NCI-H2196 (cell line): ENCODE results near the gene AIPL1.
A peak's percentile ranks its signal among the peaks of the same experiment; 100 is the strongest.

Source experiments
- DNase-seq: peaks from one replicate; lab custom pipeline; 2025; ENCODE audit not compliant: unreplicated experiment; lab: John Stamatoyannopoulos, UW

Gene AIPL1

GRCh38 chr17:6450926-6451832, 16.3 kb upstream of the AIPL1 start:
- no peak for DNase-seq

- DNase-seq, result no peak
Measured at GRCh38 chr17:6449307-6449706, 14.4 kb upstream of the AIPL1 start.

- DNase-seq, result no peak
Measured at GRCh38 chr17:6448473-6448872, 13.6 kb upstream of the AIPL1 start.

GRCh38 chr17:6446516-6447100, 11.7 kb upstream of the AIPL1 start:
- no peak for DNase-seq

- no peak for DNase-seq
Measured at GRCh38 chr17:6444571-6445335, 9.8 kb upstream of the AIPL1 start.

GRCh38 chr17:6443692-6444570, 9.0 kb upstream of the AIPL1 start, which contains the start of gene PIMREG:
PIMREG (plus strand) TSS chr17:6444455; CDS start chr17:6445111, 656 bp downstream.
- peak; percentile 89 for DNase-seq

- no peak for DNase-seq
Measured at GRCh38 chr17:6442775-6443174, 7.9 kb upstream of the AIPL1 start.

GRCh38 chr17:6439951-6440350, 5.0 kb upstream of the AIPL1 start:
- DNase-seq, result peak; percentile 2

- DNase-seq, result no peak
Measured at GRCh38 chr17:6437956-6438355, 3.0 kb upstream of the AIPL1 start.

- DNase-seq, result no peak
Measured at GRCh38 chr17:6437466-6437865, 2.5 kb upstream of the AIPL1 start.

GRCh38 chr17:6435968-6436367, 1.0 kb upstream of the AIPL1 start:
- DNase-seq, result peak; percentile 46

GRCh38 chr17:6430769-6431168, 4.2 kb downstream of the AIPL1 start:
- no peak for DNase-seq

- DNase-seq, result no peak
Measured at GRCh38 chr17:6429266-6429665, 5.7 kb downstream of the AIPL1 start.

- no peak for DNase-seq
Measured at GRCh38 chr17:6428207-6428965, 6.5 kb downstream of the AIPL1 start.

GRCh38 chr17:6427279-6427781, 7.6 kb downstream of the AIPL1 start:
- no peak for DNase-seq

- DNase-seq, result no peak
Measured at GRCh38 chr17:6426356-6427101, 8.4 kb downstream of the AIPL1 start.

- no peak for DNase-seq
Measured at GRCh38 chr17:6425407-6425806, 9.5 kb downstream of the AIPL1 start.

- no peak for DNase-seq
Measured at GRCh38 chr17:6423931-6424330, 11.0 kb downstream of the AIPL1 start.

- no peak for DNase-seq
Measured at GRCh38 chr17:6422654-6423241, 12.2 kb downstream of the AIPL1 start.
